Left lung (tissue), 10 donors: ENCODE results near the gene WDR37. TPM values are rescaled to one million over a fixed set of nuclear protein-coding genes. Genes with fewer than 3 reads are reported as not detected.
"Not testable (repeated sequence)": the region's sequence is repeated elsewhere in the genome, so short reads cannot be mapped to it uniquely, and the experiment has no call there.

Experiments used
- ATAC-seq: fragments of 200-7000 bp; cut with Tn5 transposase; one replicate; pipeline ENCODE4 v1.9.1; 2020; ENCODE audit warnings: moderate library complexity
- DNase-seq, 4 donors: peaks; one replicate each; pipeline ENCODE4 v3.0.0-alpha.2; 2013 to 2020
- H3K27ac ChIP-seq, 2 donors: fragments of 200-600 bp; sonication (generic) in 1 of 2; one replicate each; pipeline versions ENCODE4 v1.5.0 to v1.8.0; 2020 to 2021
- H3K27me3 ChIP-seq, 2 donors: fragments of 200-600 bp; sonication (generic) in 1 of 2; one replicate each; pipeline versions ENCODE4 v1.5.0 to v1.8.0; 2020 to 2021
- H3K36me3 ChIP-seq, 2 donors: fragments of 200-600 bp; sonication (generic) in 1 of 2; one replicate each; pipeline versions ENCODE4 v1.5.0 to v1.8.0; 2020 to 2021
- H3K4me1 ChIP-seq, 2 donors: fragments of 200-600 bp; one replicate each; pipeline ENCODE4 v1.8.0; 2021
- H3K4me3 ChIP-seq, 2 donors: fragments of 200-600 bp; sonication (generic) in 1 of 2; one replicate each; pipeline versions ENCODE4 v1.5.0 to v1.8.0; 2020 to 2021; ENCODE audit warnings: mild to moderate bottlenecking in 1 of 2
- H3K9me3 ChIP-seq, 2 donors: fragments of 200-600 bp; sonication (generic) in 1 of 2; one replicate each; pipeline versions ENCODE4 v1.5.0 to v1.8.0; 2020 to 2021
- CTCF ChIP-seq, 2 donors: fragments of 200-600 bp; sonication (generic) in 1 of 2; IDR thresholded peaks; one replicate each; pipeline versions ENCODE4 v1.5.0 to v1.8.0; 2021; ENCODE audit warnings: antibody characterized with exemption in 2 of 2
- intact Hi-C, 2 donors: fragments of 100-400 bp; cut with DNase I; formaldehyde crosslinking; loops; one replicate each; pipeline versions ENCODE4 v1.11.2 to v1.14.2; 2022
- polyA plus RNA-seq, 6 donors: library from polyadenylated mRNA; unstranded; fragments of 120-200 nt; gene quantifications; one replicate each; pipeline ENCODE4 v1.2.1, GENCODE V29; 2013; ENCODE audit not compliant: insufficient read length in 6 of 6
- total RNA-seq, 2 donors: library from RNA; stranded (reverse); fragmentation: NEBNext Ultra II Directional; extraction: Animal tissue kit (Norgen Biotek cat#: 25700); gene quantifications; one replicate each; pipeline ENCODE4 v1.2.1, GENCODE V29; 2021
- donor health status: DM: no; HTN: yes; CAD: no.
- donor health status: DM: no; HTN: no; CAD: no.

WDR37 gene
- total and polyA plus RNA-seq, 8 donors: 16.1 to 23.8 (median 18.1) TPM

- H3K27ac ChIP-seq: no peak overlapping the region
- H3K36me3 ChIP-seq: no peaks in the 10 kb centered on the region
- H3K4me3 ChIP-seq: no peak overlapping the region
- no peaks in the 10 kb centered on the region for H3K27me3 ChIP-seq
- ATAC-seq: no peak
- no peak for TF ChIP-seq CTCF (IDR thresholded peaks at IDR 0.05)
- intact Hi-C loops: no loop called here
- no peaks in the 10 kb centered on the region for H3K9me3 ChIP-seq
- H3K4me1 ChIP-seq: no peaks in the 10 kb centered on the region
- no peak for DNase-seq
These were observed 103.2 kb downstream of the WDR37 start for GRCh38 chr10:1159131-1160061.

GRCh38 chr10:1160561-1161314 lies 104.6 kb downstream of the WDR37 start:
- Histone ChIP-seq H3K36me3 (no peaks in the 10 kb centered on the region), H3K9me3 (no peaks in the 10 kb centered on the region), H3K27ac (no peak overlapping the region), H3K27me3 (no peaks in the 10 kb centered on the region), H3K4me3 (no peak overlapping the region), H3K4me1 (no peaks in the 10 kb centered on the region)
- no peak for ATAC-seq
- intact Hi-C loops: no loop called here
- no peak for TF ChIP-seq CTCF (IDR thresholded peaks at IDR 0.05)
- no peak for DNase-seq

- intact Hi-C loops, H3K27ac ChIP-seq, H3K36me3 ChIP-seq, H3K4me1 ChIP-seq, DNase-seq, H3K4me3 ChIP-seq, H3K27me3 ChIP-seq, ATAC-seq, H3K9me3 ChIP-seq: not testable (repeated sequence)
These were observed 105.1 kb downstream of the WDR37 start for GRCh38 chr10:1161315-1161673.

GRCh38 chr10:1162481-1163203 lies 106.5 kb downstream of the WDR37 start:
- DNase-seq (no peak), ATAC-seq (no peak)
- Histone ChIP-seq H3K27ac (no peak overlapping the region), H3K36me3 (no peaks in the 10 kb centered on the region), H3K27me3 (peaks cover 0 to 16% of the 10 kb centered on the region in 2 donors), H3K4me3 (no peak overlapping the region), H3K9me3 (no peaks in the 10 kb centered on the region), H3K4me1 (no peaks in the 10 kb centered on the region)
- no peak for TF ChIP-seq CTCF (IDR thresholded peaks at IDR 0.05)
- intact Hi-C loops: no loop called here

GRCh38 chr10:1163204-1163660 lies 107.0 kb downstream of the WDR37 start:
- Histone ChIP-seq H3K27me3 (peaks cover 0 to 16% of the 10 kb centered on the region in 2 donors), H3K27ac (no peak overlapping the region), H3K4me1 (no peaks in the 10 kb centered on the region), H3K4me3 (no peak overlapping the region), H3K9me3 (no peaks in the 10 kb centered on the region), H3K36me3 (no peaks in the 10 kb centered on the region)
- no peak for TF ChIP-seq CTCF (IDR thresholded peaks at IDR 0.05)
- DNase-seq (no peak), ATAC-seq (no peak)
- intact Hi-C loops: no loop called here
